ENCODE measurements around the gene TLE4. TPM values are rescaled to one million over a fixed set of nuclear protein-coding genes. Genes with fewer than 3 reads are reported as not detected.
A peak's percentile ranks its signal among the peaks of the same experiment; 100 is the strongest.
"Not testable (repeated sequence)": the region's sequence is repeated elsewhere in the genome, so short reads cannot be mapped to it uniquely, and the experiment has no call there.

TLE4 gene
- total RNA-seq, 1 donor from 2014 or later, result 55.6 TPM

DNA sequence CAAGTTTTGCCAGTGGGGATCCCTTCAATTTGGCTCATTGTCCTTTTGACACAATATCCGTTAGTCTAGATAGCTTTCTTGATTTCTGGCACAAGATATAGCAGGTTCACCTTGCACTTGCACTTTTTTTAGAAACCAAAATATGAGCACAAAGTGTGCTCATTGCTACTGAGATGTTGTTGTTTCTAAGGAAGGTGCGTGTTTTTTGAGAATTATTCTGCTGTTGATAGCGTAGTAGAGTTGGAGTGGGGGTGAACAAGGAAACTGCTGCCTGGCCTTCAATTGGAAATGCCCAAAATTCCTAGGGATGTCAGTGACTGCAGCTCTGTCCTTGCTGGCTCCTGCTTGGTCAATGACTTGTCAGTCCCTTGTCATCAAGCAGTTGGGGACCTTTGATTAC, 73.3 kb downstream of the TLE4 start:
- Mint-ChIP-seq H3K27me3 (no peaks in the 10 kb centered on the region), H3K27ac (no peak overlapping the region), H3K4me3 (ENCODE audit: low read depth) (no peak overlapping the region), H3K36me3 (ENCODE audit: insufficient read depth) (peaks cover 16% of the 10 kb centered on the region), H3K9me3 (ENCODE audit: low read depth) (peaks cover 10% of the 10 kb centered on the region), H3K4me1 (ENCODE audit: low read depth) (peaks cover 3% of the 10 kb centered on the region)
- no peak for TF ChIP-seq CTCF (IDR thresholded peaks at IDR 0.05; ENCODE audit: unreplicated experiment)
- DNase-seq (ENCODE audit: low spot score, unreplicated experiment), result no peak

GRCh38 chr9:79646096-79646495, 74.3 kb downstream of the TLE4 start:
- TF ChIP-seq CTCF (IDR thresholded peaks at IDR 0.05; ENCODE audit: unreplicated experiment), result no peak
- Mint-ChIP-seq H3K27ac (no peak overlapping the region), H3K27me3 (no peaks in the 10 kb centered on the region), H3K9me3 (ENCODE audit: low read depth) (peaks cover 10% of the 10 kb centered on the region), H3K36me3 (ENCODE audit: insufficient read depth) (peaks cover 16% of the 10 kb centered on the region), H3K4me1 (ENCODE audit: low read depth) (peaks cover 3% of the 10 kb centered on the region), H3K4me3 (ENCODE audit: low read depth) (no peak overlapping the region)
- DNase-seq (ENCODE audit: low spot score, unreplicated experiment), result no peak

- no peak for DNase-seq (ENCODE audit: low spot score, unreplicated experiment)
- Mint-ChIP-seq H3K9me3 (ENCODE audit: low read depth) (no peaks in the 10 kb centered on the region), H3K36me3 (ENCODE audit: insufficient read depth) (no peaks in the 10 kb centered on the region), H3K27ac (no peak overlapping the region), H3K27me3 (no peaks in the 10 kb centered on the region), H3K4me3 (ENCODE audit: low read depth) (no peak overlapping the region), H3K4me1 (ENCODE audit: low read depth) (peaks cover 7% of the 10 kb centered on the region)
- TF ChIP-seq CTCF (IDR thresholded peaks at IDR 0.05; ENCODE audit: unreplicated experiment), result no peak
Measured at GRCh38 chr9:79651251-79651795, 79.6 kb downstream of the TLE4 start.

GRCh38 chr9:79652598-79652997, 80.8 kb downstream of the TLE4 start:
- Mint-ChIP-seq H3K9me3 (ENCODE audit: low read depth) (no peaks in the 10 kb centered on the region), H3K4me1 (ENCODE audit: low read depth) (peaks cover 16% of the 10 kb centered on the region), H3K4me3 (ENCODE audit: low read depth) (no peak overlapping the region), H3K36me3 (ENCODE audit: insufficient read depth) (no peaks in the 10 kb centered on the region), H3K27ac (no peak overlapping the region), H3K27me3 (no peaks in the 10 kb centered on the region)
- DNase-seq (ENCODE audit: low spot score, unreplicated experiment), result no peak
- TF ChIP-seq CTCF (IDR thresholded peaks at IDR 0.05; ENCODE audit: unreplicated experiment), result no peak

- not testable (repeated sequence) for DNase-seq (ENCODE audit: low spot score, unreplicated experiment); H3K27me3 Mint-ChIP-seq; H3K4me3 Mint-ChIP-seq (ENCODE audit: low read depth); H3K36me3 Mint-ChIP-seq (ENCODE audit: insufficient read depth); H3K9me3 Mint-ChIP-seq (ENCODE audit: low read depth); H3K27ac Mint-ChIP-seq
- H3K4me1 Mint-ChIP-seq (ENCODE audit: low read depth), result peaks cover 16% of the 10 kb centered on the region
Measured at GRCh38 chr9:79654591-79655382, 83.0 kb downstream of the TLE4 start.

- Mint-ChIP-seq H3K36me3 (ENCODE audit: insufficient read depth) (no peaks in the 10 kb centered on the region), H3K4me1 (ENCODE audit: low read depth) (peaks cover 19% of the 10 kb centered on the region), H3K9me3 (ENCODE audit: low read depth) (no peaks in the 10 kb centered on the region), H3K4me3 (ENCODE audit: low read depth) (no peak overlapping the region), H3K27ac (peak overlapping the region; percentile 29), H3K27me3 (no peaks in the 10 kb centered on the region)
- no peak for TF ChIP-seq CTCF (IDR thresholded peaks at IDR 0.05; ENCODE audit: unreplicated experiment)
- no peak for DNase-seq (ENCODE audit: low spot score, unreplicated experiment)
Measured at GRCh38 chr9:79655551-79655950, 83.8 kb downstream of the TLE4 start.
